HS-27A (cell line): Measurements from ENCODE around the gene ZNF160.
"Not testable (repeated sequence)": the region's sequence is repeated elsewhere in the genome, so short reads cannot be mapped to it uniquely, and the experiment has no call there.

ENCODE experiments used
- DNase-seq: peaks from one replicate; pipeline ENCODE4 v3.0.0-alpha.2; 2012; ENCODE audit warnings: low read depth, missing footprints

The ZNF160 gene

DNA sequence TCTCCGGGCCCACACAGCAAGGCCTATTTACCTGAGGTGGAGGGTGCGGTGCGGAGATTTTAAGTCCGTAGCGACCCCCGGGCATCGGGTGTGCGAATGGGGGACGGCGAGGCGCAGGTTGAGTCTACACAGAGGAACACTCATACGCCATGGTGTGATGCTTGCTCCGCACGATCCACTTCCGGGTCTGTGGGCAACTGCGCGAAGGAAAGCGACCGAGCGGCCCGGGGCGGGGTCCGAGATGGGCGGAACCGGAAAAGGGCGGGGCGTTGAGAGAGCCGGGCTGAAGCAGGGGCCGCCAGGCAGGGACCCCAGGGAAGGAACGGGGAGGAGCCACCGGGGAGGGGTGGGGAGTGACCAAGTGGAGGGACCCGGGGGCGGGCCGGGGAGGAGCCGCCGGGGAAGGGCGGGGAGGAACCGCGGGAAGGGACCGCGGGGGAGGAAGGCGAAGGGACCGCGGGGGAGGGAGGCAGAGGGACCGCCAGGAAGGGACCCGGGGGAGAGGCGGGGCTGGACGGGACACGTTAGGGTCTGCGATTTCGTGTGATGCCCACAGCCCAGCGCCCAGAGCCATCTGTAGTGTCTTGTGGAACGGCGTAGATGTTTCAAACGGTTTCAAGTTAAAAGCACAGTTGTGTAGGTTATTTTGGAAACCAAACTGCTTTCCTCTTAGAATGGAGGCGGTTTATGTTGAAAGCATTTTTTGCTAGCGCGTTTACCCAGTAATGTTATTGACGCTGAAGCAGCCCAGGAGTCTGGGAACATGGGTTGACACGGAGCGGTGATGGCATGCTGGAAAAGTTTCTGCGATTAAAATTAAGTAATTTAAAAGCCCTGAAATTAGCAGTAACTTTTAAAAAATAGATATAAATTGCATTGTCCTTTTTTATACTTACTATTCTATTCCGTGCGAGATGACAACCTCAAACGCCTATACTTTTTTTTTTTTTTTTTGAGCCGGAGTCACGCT, at the start of gene ZNF160:
Gene ZNF160 (minus strand): TSS at position 189 of the 970 bp plus-strand sequence. CDS start 17,146 bp downstream, outside the sequence.
- peak; percentile 96 for DNase-seq

DNA sequence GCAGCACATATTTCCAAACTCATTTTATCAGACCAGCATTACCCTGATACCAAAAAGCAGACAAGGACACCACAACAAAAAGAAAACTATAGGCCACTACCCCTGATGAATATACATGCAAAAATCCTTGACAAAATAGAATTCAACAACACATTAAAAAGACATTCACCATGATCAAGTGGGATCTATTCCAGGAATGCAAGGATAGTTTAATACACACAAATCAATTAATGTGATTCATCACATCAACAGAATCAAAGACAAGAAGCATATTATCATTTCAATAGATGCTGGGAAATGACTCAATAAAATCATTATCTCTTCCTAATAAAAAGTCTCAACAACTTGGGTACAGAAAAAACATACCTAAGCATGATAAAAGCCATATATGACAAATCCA, 44.4 kb upstream of the ZNF160 start:
- DNase-seq, result no peak

DNA sequence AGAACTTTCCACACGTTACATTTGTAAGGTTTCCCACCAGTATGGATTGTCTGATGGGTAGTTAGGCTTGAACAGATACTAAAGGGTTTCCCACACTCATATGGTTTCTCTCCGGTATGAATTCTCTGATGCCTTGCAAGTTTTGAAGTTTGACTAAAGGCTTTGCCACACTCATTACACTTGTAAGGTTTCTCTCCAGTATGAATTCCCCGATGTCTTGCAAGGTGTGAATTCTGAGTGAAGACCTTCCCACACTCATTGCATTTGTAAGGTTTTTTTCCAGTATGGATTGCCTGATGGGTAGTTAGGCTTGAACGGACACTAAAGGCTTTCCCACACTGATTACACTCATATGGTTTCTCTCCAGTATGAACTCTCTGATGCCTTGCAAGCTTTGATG, 37.1 kb upstream of the ZNF160 start:
- DNase-seq, result no peak

DNA sequence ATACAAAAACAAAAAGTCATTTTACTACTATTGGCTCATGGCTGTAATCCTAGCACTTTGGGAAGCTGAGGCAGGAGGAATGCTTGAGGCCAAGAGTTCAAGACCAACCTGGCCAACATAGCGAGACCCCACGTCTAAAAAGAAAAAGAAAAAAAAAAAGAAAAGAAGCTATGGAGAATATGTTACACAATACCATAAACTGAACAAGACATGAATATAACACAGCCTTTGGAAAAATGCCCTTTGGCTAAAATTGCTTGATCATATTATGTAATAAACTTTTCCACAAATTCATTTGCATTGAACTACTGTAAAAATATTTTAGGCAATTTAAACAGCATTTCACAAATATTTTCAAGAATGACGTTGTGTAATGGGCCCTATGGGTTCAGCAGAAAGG, 33.2 kb upstream of the ZNF160 start:
- no peak for DNase-seq

DNA sequence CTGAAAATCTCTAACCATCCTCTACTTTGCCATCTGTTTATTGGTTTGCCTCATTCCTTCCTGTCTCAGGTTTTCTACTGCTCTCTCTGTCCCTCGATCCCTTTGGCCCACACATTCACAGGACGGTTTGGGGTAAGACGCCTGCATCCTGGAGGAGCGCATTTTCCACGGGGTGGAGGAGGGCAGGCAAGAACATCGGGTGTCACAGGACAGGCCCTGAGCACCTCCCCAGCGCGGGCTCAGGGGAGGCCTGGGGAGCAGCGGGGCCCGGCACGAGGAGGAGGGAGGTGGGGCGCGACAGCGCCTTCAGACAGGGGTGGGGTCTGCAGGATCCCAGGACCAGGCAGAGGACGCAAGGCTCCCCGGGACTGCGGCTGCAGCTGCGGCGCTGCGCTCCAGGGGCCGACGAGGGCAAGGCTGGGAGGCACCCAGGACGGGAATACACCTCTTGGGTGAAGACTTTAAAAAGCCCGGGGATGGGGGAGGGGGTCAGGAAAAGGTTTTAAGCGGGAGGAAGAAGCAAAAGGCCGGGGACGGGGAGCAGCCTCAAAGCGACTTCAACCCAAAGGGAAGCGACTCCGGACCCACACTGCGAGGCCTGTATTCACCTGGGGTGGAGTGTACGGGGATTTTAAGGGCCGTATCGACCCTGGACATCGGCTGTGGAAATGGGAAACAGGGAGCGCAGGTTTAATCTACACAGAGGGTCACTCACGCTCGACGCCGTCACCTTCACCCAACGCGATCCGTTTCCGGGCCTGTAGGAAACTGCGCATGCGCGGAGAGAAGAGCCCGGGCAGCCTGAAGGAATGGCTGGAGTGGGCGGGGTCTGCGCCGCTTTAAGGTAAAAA, 29.1 kb upstream of the ZNF160 start, which contains the start of gene ZNF415:
Gene ZNF415 (minus strand): TSS at position 770 of the 851 bp plus-strand sequence. CDS start 10,234 bp downstream, outside the sequence.
- DNase-seq, result peak; percentile 75

DNA sequence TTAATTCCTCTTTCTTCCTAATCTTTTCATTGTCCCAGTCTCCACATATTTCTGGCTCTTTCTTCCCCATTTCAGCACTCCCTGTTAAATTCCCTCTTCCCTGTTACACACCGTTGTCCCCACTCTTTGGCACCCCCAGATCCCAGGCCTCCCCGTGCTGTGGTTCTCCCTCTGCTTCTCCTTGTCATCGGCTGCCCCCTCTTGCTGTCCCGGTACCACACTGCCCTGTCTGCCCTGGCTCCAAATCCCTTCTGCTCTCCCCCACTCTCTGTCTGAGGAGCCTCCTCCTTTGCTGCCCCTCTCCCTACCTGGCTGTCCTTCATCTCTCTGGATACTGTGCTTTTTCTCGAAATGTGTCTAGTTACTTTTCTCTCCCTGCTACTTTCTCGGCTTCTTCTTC, 28.5 kb upstream of the ZNF160 start:
- DNase-seq, result no peak

DNA sequence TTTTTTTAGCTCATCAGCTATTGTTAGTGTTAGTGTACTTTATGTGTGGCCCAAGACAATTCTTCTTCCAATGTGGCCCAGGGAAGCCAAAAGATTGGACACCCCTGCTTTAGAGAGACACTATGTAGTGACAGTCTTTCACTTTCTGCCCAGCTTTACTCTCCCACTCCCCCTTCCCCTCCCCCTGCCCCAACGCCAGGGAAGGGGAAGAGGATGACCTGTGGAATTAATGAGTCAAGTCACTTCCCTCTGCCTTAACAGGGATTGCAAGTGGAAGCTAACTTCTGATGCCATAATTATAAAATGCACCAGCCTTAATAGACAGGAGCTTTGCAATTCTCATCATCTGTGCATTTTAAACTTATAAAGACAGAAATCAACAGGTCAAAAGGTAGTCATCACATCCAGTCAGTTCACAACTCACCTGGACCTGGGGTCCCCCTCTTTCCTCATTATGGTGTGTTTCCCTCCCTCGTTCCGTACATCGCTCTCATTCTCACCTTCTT, 27.9 kb upstream of the ZNF160 start:
- no peak for DNase-seq

DNA sequence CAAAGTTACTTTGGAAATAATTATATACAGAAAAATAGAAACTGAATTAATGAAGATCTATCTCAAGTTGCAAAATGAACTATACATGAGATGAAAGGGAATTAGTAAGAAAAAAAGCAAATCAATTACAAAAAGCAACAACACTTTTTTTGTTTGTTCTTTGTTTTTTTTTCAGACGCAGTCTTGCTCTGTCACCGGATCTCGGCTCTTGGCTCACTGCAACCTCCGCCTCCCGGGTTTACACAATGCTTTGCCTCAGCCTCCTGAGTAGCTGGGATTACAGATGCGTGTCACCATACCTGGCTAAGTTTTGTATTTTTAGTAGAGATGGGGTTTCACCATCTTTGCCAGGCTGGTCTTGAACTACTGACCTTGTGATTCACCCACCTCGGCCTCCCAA, 27.3 kb upstream of the ZNF160 start:
- no peak for DNase-seq

DNA sequence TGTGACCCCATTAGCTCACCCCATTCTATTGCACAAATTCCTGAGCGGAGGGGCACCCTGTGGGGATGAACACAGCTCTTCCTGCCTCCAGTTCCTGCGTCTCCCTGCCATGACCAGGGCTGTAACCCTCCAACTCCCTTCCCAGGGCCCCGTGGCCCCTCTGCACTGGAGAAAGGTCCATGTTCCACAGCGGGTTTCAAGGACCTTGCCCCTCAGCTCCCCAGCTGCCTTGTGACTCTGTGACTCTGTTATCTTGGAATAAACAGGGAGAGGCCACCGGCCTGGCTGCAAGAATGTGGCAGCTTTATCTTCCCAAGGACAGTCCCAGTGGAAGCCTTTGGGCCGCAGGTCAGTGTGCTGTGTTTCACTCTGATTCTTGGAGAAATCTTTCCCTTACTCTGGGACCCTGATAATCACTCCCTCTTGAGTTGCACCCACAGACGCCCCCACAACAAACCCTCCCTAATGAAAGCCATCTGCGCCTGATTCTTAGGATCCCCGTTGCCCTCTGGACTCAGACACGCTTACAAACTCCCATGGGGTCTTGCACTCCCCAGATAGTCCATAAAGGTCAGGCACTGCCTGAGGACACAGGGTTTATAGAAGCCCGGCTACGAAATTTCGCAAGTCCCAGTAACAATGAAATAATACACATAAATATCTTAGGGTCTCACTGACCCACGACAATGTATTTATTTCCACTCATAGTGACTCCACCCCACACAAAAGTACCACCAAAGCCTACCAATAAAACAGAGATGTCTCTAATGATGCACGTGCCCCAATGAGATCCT, 23.7 kb upstream of the ZNF160 start:
- DNase-seq, result not testable (repeated sequence)

DNA sequence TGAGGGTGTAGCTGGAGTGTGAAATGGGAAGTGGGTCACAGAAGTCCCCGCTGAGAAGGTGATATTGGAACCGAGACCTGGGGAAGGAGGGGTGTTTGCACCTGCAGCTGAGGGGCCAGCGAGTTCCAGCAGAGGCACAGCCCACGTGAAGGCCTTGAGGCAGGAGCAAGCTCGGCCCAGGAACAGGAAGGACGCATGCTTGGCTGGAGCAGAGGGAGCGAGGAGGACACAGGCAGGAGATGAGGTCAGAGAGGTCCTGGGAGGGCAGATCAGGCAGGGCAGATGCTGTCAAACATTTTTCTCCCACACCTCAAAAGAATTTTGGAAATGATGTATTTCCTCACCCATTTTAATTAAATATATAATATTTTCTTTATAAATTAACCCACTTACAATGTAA, 20.2 kb upstream of the ZNF160 start:
- no peak for DNase-seq

DNA sequence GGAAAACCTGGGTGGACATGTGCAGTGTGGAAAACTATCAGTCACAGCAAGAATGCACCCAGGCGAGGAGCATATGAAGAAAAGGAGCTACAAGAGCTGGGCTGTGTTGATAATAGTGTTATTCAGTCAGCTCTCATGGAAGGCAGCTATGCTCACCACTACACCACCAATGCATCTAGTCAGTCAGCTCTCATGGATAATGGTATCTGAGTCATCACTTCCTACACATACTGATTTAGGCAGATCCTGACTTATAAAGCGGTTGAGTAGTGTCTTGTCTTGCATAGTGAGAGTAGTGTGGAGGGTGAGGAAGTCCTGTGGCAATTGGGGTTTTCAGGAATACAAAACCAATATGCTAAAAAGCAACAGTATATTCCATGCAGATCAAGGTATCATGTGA, 9.1 kb upstream of the ZNF160 start:
- DNase-seq, result no peak

DNA sequence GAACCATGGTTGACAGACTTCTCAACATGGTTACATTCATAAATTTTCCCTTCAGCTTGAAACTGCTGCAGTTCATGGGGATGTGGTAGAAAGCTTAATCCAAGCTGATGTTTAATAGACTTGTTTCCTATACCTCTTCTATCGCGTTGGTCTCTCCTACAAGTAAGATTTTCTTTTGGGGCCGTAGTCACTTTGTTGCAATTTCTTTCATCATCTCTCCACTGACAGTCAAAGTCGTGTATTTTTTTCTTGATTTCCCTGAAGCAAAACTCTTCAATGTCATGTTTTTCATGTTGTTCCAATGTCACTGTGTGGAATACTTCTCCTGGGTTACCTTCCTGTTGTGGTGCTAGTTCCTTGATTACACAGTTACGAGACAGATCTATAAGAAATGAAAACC, 6.3 kb upstream of the ZNF160 start:
- DNase-seq, result no peak

DNA sequence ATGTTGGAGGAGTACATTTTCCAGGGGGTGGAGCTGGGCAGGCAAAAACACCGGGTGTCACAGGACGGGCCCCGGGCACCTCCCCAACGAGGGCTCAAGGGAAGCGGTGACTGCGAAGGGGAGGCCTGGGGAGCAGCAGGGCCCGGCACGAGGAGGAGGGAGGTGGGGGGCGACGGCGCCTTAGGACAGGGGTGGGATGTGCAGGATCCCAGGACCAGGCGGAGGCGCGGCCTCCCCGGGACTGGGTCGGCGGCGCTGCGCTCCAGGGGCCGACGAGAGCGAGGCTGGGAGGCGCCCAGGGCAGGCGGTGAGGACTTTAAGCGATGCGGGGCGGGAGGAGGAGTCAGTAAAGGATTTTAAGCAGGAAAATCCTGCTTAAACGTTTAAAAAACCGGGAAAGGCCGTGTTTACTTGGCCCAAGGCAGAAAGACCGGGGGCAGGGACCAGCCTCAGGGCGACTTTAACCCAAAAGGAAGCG, 427 bp downstream of the ZNF160 start:
- peak; percentile 11 for DNase-seq

DNA sequence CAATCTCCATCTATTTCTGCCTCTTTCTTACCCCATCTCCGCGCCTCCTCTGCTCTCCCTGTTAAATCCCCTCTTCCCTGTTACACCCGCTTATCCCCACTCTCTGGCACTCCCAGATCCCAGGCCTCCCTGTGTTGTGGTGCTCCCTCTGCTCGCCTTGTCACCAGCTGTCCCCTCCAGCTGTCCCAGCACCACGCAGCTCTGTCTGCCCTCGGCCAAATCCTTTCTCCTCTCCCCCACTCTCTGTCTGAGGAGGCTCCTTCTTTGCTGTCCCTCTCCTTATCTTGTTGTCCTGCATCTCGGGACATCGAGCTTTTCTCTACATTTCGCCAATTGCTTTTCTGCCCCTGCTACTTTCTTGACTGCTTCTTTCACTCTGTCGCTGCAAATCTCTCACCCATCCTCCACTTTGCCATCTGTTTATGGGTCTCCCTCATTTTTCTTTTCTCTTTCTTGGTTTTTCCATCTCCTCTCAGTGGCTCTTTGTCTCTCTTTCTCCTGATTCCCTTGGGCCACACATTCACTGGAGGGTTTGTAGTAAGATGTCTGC, 941 bp downstream of the ZNF160 start:
- no peak for DNase-seq

DNA sequence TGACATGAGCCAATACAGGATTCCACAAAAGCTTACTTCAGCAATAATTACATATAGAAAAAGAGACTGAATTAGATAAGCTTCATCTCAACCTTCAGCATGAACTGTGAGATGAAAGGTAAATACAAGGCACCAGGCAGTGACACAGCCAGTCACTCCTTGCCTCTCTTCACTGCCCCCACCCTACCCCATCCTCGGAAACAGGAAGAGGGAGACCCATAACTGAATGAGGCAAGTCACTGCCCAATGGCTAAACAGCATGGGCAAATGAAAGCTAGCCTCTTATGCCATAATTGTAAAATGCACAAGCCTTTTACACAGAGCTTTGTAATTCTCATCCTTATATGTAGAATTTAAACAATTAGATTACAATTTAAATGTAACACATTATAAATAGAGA, 1.7 kb downstream of the ZNF160 start:
- no peak for DNase-seq

DNA sequence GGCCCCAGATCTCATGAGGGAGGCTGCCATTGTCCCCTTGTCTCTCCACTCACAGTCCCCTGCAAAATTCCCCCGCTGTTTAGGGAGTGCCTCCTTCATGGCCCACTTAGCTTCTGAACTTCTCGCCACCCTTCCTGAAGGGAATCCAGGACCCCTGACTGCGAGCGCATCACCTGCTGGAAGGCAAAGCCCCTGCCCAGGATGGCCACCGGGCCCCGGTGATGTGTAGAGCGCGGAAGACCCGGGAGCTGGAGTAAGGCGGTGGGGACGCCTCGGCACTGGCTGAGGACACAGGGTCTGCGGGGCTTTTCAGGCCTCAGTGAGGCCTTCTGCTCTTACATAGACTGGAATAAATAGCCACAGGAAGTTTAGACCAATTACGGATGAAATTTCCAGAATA, 4.7 kb downstream of the ZNF160 start:
- not testable (repeated sequence) for DNase-seq

DNA sequence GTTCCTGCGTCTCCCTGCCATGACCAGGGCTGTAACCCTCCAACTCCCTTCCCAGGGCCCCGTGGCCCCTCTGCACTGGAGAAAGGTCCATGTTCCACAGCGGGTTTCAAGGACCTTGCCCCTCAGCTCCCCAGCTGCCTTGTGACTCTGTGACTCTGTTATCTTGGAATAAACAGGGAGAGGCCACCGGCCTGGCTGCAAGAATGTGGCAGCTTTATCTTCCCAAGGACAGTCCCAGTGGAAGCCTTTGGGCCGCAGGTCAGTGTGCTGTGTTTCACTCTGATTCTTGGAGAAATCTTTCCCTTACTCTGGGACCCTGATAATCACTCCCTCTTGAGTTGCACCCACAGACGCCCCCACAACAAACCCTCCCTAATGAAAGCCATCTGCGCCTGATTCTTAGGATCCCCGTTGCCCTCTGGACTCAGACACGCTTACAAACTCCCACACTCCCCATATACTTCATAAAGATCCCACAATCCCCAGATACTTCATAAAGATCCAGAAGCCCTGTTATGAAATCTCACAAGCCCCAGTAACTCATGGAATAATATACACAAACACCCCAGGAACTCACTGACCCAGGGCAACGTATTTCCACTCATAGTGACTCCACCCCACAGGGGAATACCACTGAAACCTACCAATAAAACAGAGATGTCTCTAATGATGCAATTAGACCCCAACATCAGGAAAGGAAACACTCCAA, 6.1 kb downstream of the ZNF160 start:
- DNase-seq, result not testable (repeated sequence)

DNA sequence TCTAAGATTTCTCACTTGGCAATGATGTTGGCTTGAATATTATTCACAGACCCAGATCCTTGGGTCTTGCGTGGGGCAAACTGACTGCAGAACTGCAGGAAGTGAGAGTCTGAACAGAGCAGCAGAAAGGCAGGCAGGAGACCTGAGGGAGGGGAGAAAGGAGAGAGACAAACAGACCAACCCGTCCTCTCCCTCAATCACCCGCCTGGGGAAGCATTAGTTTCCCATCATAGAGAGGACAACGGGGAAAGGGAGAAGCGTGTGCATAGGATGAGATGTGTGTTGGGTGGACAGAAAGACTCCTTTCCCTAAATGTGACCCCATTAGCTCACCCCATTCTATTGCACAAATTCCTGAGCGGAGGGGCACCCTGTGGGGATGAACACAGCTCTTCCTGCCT, 6.6 kb downstream of the ZNF160 start:
- not testable (repeated sequence) for DNase-seq

DNA sequence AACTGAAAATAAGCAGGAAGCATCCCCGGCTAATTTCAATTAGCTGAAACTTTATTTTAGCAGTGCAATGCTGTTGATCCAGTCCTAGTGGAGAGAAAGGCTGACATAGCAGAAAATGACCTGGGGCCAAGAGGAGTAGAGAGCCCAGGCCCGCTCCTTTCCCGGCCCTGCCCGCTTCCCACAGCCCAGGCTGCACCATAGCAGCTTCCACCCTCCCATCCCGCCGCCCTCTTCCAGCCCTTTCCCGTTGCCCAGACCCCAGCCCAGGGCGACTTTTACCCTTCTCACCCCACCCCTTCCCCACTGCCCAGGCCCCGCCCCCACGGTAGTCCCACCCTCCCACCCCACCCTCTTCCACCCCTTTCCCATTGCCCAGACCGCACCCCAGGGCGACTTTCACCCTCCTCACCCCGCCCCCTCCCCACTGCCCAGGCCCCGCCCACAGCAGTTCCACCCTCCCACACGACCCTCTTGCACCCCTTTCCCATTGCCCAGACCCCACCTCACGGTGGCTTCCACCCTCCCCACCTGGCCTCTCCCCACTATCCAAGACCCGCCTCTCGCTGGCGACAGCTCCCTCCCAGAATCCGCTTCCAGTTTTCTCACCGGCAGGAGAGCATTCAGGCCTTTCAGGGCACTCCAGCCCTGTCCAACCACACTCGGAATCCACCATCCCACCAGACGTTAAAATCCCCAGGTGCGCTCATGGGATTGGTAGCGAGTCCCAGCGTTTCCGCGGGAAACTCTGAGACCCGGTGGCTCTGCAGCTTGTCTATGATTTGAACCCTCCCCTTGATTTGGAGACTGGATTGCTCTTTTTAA, 8.3 kb downstream of the ZNF160 start:
- DNase-seq, result no peak

DNA sequence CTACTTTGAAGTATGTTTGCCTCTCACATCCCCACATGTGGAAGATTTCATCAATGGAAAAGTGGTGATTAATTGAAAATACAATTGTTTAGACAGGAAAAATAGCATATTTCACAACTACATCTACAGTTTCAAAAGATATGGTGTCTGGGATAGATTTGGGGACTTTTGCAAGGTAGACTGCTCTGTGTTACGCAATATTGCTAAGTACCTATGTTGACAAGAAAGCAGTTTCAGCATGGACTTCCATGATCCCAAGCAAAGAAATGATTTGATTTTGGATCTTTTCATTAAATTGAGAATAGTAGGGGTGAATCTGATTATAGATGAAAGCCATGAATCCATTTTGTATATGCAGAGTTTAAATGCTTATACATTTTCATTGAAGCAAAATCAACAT, 10.5 kb downstream of the ZNF160 start:
- no peak for DNase-seq
